Neural cell (in vitro differentiated cells): ENCODE results near the gene AADACL2. TPM values are rescaled to one million over a fixed set of nuclear protein-coding genes. Genes with fewer than 3 reads are reported as not detected.

Source experiments
- H2AFZ ChIP-seq: fragments of 200-600, 300-800 bp; sonication (generic), shearing (Covaris generic); 2 replicates; pipeline ENCODE4 v1.6.0; 2014; ENCODE audit warnings: low read depth, mild to moderate bottlenecking, antibody characterized with exemption, low read length, moderate library complexity
- H3F3A ChIP-seq: fragments of 200-600 bp; shearing (Covaris generic); 2 replicates; pipeline ENCODE4 v1.6.1; 2016; ENCODE audit warnings: mild to moderate bottlenecking, moderate library complexity, mixed read lengths, antibody characterized with exemption, low read length; ENCODE audit not compliant: insufficient read depth, poor library complexity, severe bottlenecking
- H3K27ac ChIP-seq: fragments of 200-600, 300-800 bp; sonication (generic), shearing (Covaris generic); 2 replicates; pipeline ENCODE4 v1.5.1; 2014; ENCODE audit warnings: mild to moderate bottlenecking, low read length, moderate library complexity
- H3K27me3 ChIP-seq: fragments of 300-800, 200-600 bp; sonication (generic), shearing (Covaris generic); 2 replicates; pipeline ENCODE4 v1.6.0; 2014; ENCODE audit warnings: mild to moderate bottlenecking, low read depth, low read length, moderate library complexity; ENCODE audit not compliant: insufficient read depth
- H3K36me3 ChIP-seq: fragments of 300-800, 200-600 bp; sonication (generic), shearing (Covaris generic); 2 replicates; pipeline ENCODE4 v1.5.1; 2014; ENCODE audit warnings: mild to moderate bottlenecking, antibody characterized with exemption, low read length, moderate library complexity; ENCODE audit not compliant: insufficient read depth
- H3K4me2 ChIP-seq: fragments of 300-800, 200-600 bp; sonication (generic), shearing (Covaris generic); 2 replicates; pipeline ENCODE4 v1.6.0; 2014; ENCODE audit warnings: mild to moderate bottlenecking, low read length
- H3K4me3 ChIP-seq: fragments of 300-800, 200-600 bp; sonication (generic), shearing (Covaris generic); 2 replicates; pipeline ENCODE4 v1.5.1; 2014; ENCODE audit warnings: mild to moderate bottlenecking, low read length, moderate library complexity
- H3K79me2 ChIP-seq: fragments of 200-600 bp; shearing (Covaris generic); replicated peaks from 2 replicates; pipeline ENCODE4 v1.6.0; 2014; ENCODE audit warnings: mild to moderate bottlenecking, low read length, moderate library complexity; ENCODE audit not compliant: insufficient read depth
- H3K9ac ChIP-seq: fragments of 300-800, 200-600 bp; sonication (generic), shearing (Covaris generic); 2 replicates; pipeline ENCODE4 v1.6.1; 2016; ENCODE audit warnings: mild to moderate bottlenecking, low read length, mixed read lengths
- H3K9me2 ChIP-seq: fragments of 200-600 bp; shearing (Covaris generic); 2 replicates; pipeline ENCODE4 v1.6.1; 2016; ENCODE audit warnings: mild to moderate bottlenecking, low read length, mixed read lengths; ENCODE audit not compliant: insufficient read depth
- H3K9me3 ChIP-seq: fragments of 200-600, 300-800 bp; sonication (generic), shearing (Covaris generic); 2 replicates; pipeline ENCODE4 v1.6.1; 2016; ENCODE audit warnings: mild to moderate bottlenecking, mixed run types, low read length, moderate library complexity, mixed read lengths
- H4K20me1 ChIP-seq: fragments of 200-600 bp; shearing (Covaris generic); 2 replicates; pipeline ENCODE4 v1.6.1; 2016; ENCODE audit warnings: mild to moderate bottlenecking, mixed run types; ENCODE audit not compliant: insufficient read depth
- CTCF ChIP-seq: fragments of 450-650 bp; IDR thresholded peaks from 2 replicates; pipeline ENCODE4 v1.5.1; 2014; ENCODE audit warnings: antibody characterized with exemption, mild to moderate bottlenecking, moderate library complexity; ENCODE audit not compliant: poor library complexity, severe bottlenecking
- EP300 ChIP-seq: fragments of 450-650 bp; conservative IDR thresholded peaks from 2 replicates; pipeline ENCODE4 v1.6.1; 2014; ENCODE audit warnings: antibody characterized with exemption, mild to moderate bottlenecking, moderate library complexity; ENCODE audit not compliant: poor library complexity, severe bottlenecking
- EZH2 ChIP-seq: fragments of 200-600, 300-800 bp; shearing (Covaris generic), sonication (generic); IDR thresholded peaks from 2 replicates; pipeline ENCODE4 v1.6.1; 2014; ENCODE audit warnings: antibody characterized with exemption, low read length, borderline replicate concordance, mild to moderate bottlenecking; ENCODE audit not compliant: insufficient read depth, poor library complexity, severe bottlenecking
- MXI1 ChIP-seq: fragments of 450-650 bp; conservative IDR thresholded peaks from 2 replicates; pipeline ENCODE4 v1.6.1; 2014; ENCODE audit warnings: antibody characterized with exemption, mild to moderate bottlenecking; ENCODE audit not compliant: poor library complexity, severe bottlenecking
- POLR2AphosphoS5 ChIP-seq: IDR thresholded peaks from 2 replicates; pipeline ENCODE4 v1.6.1; 2012
- RAD21 ChIP-seq: fragments of 450-650 bp; conservative IDR thresholded peaks from 2 replicates; pipeline ENCODE4 v1.6.1; 2014; ENCODE audit warnings: antibody characterized with exemption, mild to moderate bottlenecking, moderate library complexity
- REST ChIP-seq: IDR thresholded peaks from 2 replicates; pipeline ENCODE4 v1.6.1; 2012; ENCODE audit warnings: borderline replicate concordance
- SMC3 ChIP-seq: fragments of 450-650 bp; conservative IDR thresholded peaks from 2 replicates; pipeline ENCODE4 v1.6.1; 2014; ENCODE audit warnings: antibody characterized with exemption, mild to moderate bottlenecking, moderate library complexity; ENCODE audit not compliant: poor library complexity
- TAF1 ChIP-seq: IDR thresholded peaks from 2 replicates; pipeline ENCODE4 v1.6.1; 2012; ENCODE audit warnings: low read depth
- polyA plus RNA-seq: library from polyadenylated mRNA; depleted of rRNA; stranded (reverse); fragments of >200 nt; gene quantifications from 2 replicates; pipeline ENCODE4 v1.2.3, GENCODE V29; 2014

AADACL2 gene
- polyA plus RNA-seq, 1 donor from 2014 or later, result not detected

GRCh38 chr3:151724576-151725562 lies 8.9 kb upstream of the AADACL2 start:
- no peak overlapping the region for H3K9ac ChIP-seq
- no peaks in the 10 kb centered on the region for H3K27me3 ChIP-seq
- no peak overlapping the region for H3K4me2 ChIP-seq
- H3K36me3 ChIP-seq, result no peaks in the 10 kb centered on the region
- no peaks in the 10 kb centered on the region for H4K20me1 ChIP-seq
- H3K9me2 ChIP-seq, result no peaks in the 10 kb centered on the region
- H3K27ac ChIP-seq, result no peak overlapping the region
- no peak overlapping the region for H2AFZ ChIP-seq
- no peaks in the 10 kb centered on the region for H3K79me2 ChIP-seq
- H3K4me3 ChIP-seq, result no peak overlapping the region
- no peaks in the 10 kb centered on the region for H3F3A ChIP-seq
- no peak for TF ChIP-seq TAF1
- no peak for TF ChIP-seq CTCF
- TF ChIP-seq POLR2AphosphoS5, result no peak
- no peaks in the 10 kb centered on the region for H3K9me3 ChIP-seq

- Histone ChIP-seq H3K27ac (no peak overlapping the region), H3K36me3 (no peaks in the 10 kb centered on the region), H3K4me3 (no peak overlapping the region), H2AFZ (no peak overlapping the region), H3K79me2 (no peaks in the 10 kb centered on the region), H3K4me2 (no peak overlapping the region), H3K9me2 (no peaks in the 10 kb centered on the region), H4K20me1 (no peaks in the 10 kb centered on the region), H3F3A (no peaks in the 10 kb centered on the region), H3K9me3 (no peaks in the 10 kb centered on the region), H3K27me3 (no peaks in the 10 kb centered on the region), H3K9ac (no peak overlapping the region)
- TF ChIP-seq EZH2 (no peak), MXI1 (no peak), CTCF (no peak), POLR2AphosphoS5 (no peak), REST (no peak), TAF1 (no peak), SMC3 (no peak), EP300 (no peak), RAD21 (no peak)
These were observed 7.7 kb upstream of the AADACL2 start for GRCh38 chr3:151726016-151726415.
